Stimulated activated CD4-positive, alpha-beta T cell treated with anti-CD3 and anti-CD28 coated beads, Interleukin-2, amount 100 ng/mL, for 24 hours (primary cell): ENCODE results near the gene RABIF.

Source experiments
- DNase-seq, 2 donors: peaks; one replicate each; pipeline ENCODE4 v3.0.0-alpha.2; 2020

RABIF gene

DNA sequence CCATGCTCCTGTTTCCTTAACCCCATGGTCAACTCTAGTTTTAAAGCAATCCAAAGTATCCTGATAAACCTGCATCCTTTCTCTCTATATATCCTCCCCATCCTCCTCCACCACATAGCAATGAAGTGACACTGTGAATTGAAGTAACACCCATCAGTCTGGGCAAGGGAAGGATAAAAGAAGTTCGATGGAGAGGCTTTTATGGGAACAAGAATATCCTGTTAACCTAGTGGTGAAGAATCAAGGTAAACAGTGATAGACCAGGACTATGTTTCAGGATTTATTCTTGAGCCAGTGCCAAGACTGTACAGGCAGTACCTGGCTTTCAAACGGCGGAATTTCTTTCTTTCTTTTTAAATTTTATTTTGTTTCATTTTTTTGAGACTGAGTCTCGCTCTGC lies 17.6 kb downstream of the RABIF start:
- DNase-seq, result no peak

DNA sequence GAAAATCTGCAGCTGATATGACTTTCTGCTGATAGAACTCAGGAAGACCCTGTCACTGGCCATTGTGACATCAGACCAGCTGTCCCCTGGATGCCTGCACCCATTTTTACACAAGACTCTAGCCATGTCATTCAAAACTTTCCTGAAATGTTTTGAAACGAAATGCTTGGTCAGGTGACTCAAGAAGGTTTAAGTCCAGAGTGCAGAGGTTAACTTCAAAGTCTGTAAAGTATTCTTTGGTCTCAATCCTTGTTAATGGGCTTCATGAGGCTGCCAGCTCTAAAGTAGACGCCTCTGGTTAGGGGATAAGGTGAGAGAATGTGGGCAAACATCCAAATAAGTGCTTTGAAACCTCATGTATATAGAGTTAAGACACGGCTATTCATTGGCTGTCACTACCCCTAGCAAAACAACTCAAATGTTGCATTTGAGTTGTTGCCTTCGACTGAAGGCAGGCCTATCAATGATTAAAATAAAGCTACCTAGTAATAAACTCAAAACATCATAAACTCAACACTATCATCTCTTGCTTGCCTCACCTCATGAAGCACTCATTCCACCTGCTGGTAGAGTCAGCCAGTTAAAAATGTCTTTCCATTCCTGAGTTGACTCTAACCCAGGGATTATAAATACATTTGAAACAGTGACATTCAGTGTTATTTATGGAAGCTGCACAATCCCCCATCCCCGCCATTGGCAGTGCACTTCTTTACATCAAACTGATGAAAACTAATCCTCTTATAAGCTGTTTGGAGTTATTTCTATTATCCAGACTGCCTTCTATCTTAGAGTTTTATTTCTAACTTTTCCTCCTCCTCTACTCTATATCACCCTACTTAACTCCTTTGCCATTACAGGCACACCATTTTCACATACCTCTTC lies 26.0 kb downstream of the RABIF start:
- no peak for DNase-seq

DNA sequence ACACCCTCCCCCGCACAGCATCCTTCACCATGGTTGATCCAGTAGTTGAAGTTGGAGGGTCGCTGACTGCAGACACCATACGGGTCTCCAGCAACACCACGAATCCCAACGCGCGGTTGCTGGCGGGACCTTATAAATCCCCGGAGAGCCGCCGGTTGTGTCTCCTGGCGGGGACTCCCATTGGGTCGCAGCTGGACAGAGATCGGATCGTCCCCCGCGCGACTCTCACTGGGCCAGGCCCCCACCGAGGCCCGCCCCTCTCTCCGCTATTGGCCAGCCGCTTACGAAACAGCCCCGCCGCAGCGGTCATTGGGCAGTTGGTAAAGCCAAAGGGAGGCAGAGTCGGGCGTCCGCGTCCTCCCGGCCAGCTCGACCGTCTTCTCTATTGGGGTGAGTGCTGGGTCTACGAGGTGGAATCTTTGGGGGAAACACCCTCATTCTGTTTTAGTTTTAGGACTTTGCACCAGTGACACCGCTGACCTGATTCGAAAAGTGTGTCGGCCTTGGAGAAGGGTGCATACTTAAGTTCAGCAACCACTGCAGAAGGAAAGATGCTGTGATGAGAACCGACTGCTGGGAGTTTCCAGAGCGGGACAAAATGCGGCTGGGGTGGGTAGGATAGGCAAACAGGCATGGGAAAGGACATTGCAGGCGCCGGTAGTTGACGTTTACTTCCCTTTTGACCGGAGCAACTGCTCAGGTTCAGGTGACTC lies 27.4 kb downstream of the RABIF start:
- peak; percentile 48 to 59 for DNase-seq

GRCh38 chr1:202860744-202861419 lies 28.1 kb downstream of the RABIF start:
- DNase-seq, result peak; percentile 35 to 52

DNA sequence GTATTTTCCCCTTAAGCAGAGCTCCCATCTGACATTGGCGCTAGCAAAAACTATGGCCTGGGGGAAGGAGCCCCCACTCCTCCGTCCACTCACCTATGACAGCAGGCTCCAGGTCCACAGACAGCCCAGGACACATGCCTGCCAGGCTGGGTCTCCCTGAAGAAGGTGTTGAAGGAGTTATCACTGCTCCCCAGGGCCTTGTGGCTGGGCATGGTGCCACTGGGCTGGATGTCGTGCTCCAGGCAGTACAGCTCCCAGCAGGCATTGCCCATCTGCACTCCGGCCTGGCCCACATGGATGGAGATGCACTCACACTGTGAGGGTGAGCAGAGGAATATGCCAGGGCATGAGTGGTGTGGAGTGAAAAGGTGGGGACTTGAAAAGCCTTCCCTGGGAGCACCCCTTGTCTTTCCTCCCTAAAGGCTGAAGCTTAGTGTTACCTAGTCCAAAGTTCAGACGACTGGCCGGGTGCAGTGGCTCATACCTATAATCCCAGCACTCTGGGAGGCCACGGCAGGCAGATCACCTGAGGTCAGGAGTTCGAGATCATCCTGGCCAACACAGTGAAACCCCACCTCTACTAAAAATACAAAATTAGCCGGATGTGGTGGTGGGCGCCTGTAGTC lies 30.0 kb downstream of the RABIF start:
- DNase-seq, result no peak

DNA sequence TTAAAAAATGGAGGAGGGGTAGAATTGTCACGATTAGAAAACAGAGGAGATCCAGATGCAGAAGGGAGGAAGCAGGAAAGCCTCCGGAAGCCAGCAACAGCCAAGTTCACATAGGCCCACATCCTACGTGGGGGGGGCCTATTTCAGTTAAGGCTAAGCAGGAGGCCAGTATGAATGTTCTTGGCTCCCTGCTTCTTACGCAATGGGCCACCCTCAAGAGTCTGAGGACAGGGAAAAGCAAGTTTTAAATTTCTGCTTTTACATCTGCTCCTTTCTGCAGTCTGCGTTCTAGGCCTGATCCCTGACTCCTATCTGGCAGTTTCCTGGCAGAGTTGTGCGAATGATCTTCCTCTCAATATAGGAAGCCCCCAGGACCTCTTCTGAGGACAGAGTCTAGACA lies 30.6 kb downstream of the RABIF start:
- no peak for DNase-seq

DNA sequence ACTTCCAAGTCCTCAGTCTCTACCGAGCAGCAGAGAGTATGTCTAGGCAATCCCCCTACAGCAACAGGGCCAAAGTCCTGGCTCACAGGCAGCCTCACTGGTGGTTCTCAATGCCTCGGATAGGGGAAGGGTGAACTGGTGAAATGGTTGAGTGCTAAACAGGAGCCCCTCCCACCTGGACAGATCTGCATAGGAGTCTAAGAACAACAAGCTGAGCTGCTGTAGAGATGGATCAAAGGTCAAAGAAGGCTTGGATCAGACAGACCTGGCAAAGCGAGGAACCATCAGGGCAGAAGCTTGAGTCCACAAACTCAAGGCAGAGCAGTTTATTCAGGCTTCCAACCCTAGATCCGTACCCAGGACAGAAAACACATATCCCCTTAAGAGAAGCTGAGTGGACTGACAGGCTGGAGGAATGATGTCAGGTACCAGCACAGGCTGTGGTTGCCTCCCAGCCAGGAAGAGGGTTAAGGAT lies 31.8 kb downstream of the RABIF start:
- DNase-seq, result no peak

- DNase-seq, result no peak
These were observed 32.9 kb downstream of the RABIF start for GRCh38 chr1:202856014-202856413.

DNA sequence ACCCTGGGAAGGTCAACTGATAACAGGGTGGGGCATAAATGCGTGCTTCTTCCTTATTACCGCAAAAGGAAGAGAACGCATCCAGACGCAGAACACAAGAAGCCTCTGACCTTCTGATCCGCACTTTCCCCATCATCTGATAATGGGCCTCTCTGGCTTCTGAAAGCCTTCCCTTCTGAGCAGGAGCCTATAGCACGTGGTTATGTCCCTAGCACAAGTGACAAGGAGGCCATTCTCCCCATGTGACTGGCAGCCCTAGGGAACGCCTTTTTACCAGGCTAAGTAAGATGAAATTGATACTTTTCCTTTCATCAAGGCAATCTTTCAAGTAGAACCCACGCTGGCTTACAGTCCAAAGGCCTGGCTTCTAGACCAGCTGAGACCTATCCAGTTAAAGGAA lies 34.2 kb downstream of the RABIF start:
- DNase-seq, result no peak

DNA sequence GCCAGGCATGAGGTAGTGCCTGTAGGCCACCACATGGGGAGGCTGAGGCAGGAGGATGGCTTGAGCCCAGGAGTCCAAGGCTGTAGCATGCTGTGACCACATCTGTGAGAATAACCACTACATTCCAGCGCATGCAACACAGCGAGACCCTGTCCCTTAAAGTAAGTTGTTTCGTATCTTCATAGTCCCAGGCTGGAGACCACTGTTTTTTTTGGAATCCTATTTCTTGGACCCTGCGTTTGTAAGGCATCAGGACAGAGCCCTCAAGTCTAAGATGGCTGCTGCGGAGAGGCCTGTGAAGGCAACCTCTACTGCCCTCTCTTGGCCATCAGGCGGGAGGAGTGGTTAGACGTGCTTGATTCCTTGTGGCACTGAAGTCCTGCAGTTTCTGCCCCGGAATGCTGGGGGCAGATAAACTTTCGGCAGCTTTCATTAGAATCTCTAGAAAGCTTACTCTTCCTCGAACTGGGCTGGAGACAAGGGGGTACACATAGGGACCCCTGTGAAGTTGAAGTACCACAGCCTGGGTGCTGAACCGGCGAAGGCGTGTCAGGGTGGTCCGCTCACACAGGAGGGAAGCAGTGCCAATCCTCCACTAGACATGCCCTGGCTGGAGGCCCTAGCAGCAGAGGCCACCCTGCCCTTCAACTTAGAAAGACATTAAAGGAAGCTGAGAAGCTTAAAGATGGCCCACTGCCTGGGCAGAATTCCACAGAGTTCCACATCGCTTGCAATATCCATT lies 36.6 kb downstream of the RABIF start:
- peak; percentile 46 to 50 for DNase-seq

GRCh38 chr1:202850593-202851362 lies 38.2 kb downstream of the RABIF start:
- no peak for DNase-seq

- DNase-seq, result no peak
These were observed 40.8 kb downstream of the RABIF start for GRCh38 chr1:202848191-202848542.

DNA sequence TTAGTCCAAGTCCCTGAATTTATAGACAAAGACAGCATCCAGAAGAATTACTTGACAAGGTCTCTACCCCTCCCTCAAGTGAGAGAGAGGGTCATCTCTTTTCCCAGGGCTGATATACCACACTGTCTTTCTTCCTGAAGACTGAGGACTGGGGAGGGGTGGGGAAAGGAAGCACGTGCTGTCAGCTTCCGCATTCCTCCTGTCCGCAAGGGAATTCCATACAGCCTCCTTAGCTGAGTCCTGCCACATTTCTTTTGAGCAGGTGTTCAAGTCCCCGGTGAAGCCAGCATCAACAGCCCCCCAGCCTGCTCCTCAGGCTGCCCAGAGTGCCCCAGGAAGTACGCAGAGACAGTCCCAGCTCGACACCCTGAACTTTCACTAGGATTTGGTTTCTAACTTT lies 44.0 kb downstream of the RABIF start:
- DNase-seq, result no peak

DNA sequence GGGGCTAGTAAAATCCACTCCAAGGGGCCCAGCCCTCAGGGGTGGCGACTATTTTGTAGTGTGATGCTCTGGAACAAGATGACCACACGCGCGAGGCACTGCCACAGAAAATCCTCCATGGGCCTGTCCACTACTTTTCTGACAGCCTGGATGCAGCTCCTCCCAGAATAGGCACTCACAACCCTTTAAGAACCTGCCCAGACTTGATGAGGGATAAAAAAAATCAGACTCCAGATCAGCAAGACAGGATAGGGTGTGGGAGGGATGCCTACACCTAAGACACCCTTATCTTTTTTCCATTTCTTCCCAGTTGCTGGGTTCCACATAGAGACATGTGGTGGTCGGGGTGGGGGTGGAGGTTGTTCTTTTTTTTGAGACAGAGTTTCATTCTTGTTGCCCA lies 44.7 kb downstream of the RABIF start:
- no peak for DNase-seq

GRCh38 chr1:202843081-202843480 lies 45.9 kb downstream of the RABIF start:
- no peak for DNase-seq

DNA sequence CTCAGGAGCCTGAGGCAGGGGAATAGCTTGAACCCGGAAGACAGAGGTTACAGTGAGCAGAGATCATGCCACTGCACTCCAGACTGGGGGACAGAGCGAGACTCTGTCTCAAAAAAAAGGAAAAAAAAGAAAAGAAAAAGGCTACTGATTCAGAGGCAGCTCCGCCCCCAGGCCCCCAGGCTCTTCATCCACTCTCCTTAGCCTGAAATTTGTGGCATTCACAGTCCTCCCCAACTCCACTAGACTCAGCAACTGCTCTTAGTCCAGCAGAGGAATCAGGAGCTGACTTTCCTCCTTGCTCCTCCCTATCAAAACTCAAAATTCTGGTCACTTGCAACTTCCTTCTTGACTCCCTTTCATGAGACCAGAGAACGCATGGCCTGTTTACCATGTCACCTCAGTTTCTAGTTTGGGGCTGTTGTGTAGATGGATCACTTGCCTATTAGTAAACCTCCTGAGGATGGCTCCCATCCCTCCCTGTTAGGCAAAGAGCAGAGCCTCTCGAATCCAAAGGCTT lies 51.1 kb downstream of the RABIF start:
- DNase-seq, result no peak

- DNase-seq, result no peak
These were observed 52.1 kb downstream of the RABIF start for GRCh38 chr1:202836623-202837403.

- DNase-seq, result peak in 1 of 2 donors; percentile 4
These were observed 53.3 kb downstream of the RABIF start for GRCh38 chr1:202835548-202836072.

GRCh38 chr1:202834771-202835547 lies 54.0 kb downstream of the RABIF start:
- peak in 1 of 2 donors; percentile 30 for DNase-seq
